22Rv1 (cell line): ENCODE data around the gene PGM5.

Experiments used
- ZFX ChIP-seq: fragments of 450-650 bp; IDR thresholded peaks from 2 replicates; pipeline ENCODE4 v1.6.1; 2017; ENCODE audit warnings: antibody characterized with exemption, borderline replicate concordance
- TF ChIP-seq, protein P1 (sequence below): fragments of 450-650 bp; IDR thresholded peaks from 2 replicates; pipeline ENCODE4 v1.5.1; 2017; ENCODE audit warnings: mild to moderate bottlenecking

DNA sequence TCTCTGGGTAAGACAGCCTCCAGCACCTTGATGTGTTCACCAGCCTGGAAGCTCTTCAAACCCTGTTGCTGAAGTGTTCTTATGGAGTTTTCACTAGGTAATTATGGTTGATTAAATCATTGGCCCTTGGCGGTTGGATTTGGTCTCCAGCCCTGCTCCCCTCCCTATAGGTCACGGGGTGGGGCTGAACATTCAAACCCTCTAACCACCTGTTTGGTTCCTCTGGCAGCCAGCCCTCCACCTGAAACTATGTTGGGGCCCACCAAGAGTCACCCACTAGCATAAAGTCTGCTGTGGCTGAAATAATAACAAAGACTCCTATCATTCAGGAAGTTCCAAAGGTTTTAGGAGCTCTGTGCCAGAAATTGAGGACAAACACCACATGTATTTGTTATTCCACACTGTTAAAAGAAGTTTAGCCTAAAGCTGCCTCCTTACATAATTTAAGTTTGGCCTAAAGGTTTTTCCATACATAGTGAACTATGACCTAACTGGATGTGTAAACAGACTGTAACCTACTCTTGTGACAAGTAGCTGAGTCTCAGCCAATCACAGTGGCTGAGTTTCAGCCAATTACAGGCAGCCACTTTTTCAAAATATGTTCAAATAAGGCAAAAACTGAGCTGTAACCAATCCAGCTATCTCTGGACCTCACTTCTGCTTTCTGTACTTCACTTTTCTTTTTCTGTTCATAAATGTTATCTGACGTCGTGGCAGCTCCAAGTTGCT, 149.4 kb downstream of the PGM5 start:
- TF ChIP-seq, protein P1, sequence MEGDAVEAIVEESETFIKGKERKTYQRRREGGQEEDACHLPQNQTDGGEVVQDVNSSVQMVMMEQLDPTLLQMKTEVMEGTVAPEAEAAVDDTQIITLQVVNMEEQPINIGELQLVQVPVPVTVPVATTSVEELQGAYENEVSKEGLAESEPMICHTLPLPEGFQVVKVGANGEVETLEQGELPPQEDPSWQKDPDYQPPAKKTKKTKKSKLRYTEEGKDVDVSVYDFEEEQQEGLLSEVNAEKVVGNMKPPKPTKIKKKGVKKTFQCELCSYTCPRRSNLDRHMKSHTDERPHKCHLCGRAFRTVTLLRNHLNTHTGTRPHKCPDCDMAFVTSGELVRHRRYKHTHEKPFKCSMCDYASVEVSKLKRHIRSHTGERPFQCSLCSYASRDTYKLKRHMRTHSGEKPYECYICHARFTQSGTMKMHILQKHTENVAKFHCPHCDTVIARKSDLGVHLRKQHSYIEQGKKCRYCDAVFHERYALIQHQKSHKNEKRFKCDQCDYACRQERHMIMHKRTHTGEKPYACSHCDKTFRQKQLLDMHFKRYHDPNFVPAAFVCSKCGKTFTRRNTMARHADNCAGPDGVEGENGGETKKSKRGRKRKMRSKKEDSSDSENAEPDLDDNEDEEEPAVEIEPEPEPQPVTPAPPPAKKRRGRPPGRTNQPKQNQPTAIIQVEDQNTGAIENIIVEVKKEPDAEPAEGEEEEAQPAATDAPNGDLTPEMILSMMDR, result no peak
- no peak for TF ChIP-seq ZFX
